Measurements from ENCODE around the gene STK17A.

STK17A gene

DNA sequence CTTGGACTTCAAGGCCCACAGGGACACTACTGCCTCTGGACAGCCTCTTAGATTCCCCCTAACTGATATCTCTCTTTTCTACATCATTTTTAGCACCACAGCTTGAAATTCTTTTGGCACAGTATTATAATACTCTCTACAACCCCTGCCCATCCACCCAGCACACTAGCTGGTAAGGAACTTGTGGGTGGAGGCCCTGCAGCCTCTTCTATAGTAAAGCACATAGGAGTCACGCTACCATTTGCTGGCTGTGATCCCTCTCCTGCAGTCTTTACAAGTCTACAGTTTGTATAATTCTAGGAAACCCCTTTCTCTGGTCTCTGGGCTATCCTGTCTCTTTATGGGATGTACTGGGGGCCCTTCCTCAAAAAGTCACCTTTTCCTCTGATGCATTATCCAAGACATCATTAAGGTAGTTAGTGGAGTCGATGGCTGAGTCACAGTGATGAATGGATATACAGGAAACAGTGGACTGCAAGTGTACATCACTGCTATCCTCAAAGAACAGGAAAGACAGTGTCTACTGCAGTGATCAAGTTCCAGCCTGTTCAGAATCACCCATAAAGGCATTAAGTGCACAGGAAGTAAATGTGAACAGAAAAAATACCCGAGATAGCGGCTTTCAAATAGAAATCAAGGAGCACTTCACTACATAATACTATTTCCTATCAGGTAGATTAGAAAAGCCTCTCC, 54.4 kb downstream of the STK17A start:
- peak; percentile 45 for DNase-seq

DNA sequence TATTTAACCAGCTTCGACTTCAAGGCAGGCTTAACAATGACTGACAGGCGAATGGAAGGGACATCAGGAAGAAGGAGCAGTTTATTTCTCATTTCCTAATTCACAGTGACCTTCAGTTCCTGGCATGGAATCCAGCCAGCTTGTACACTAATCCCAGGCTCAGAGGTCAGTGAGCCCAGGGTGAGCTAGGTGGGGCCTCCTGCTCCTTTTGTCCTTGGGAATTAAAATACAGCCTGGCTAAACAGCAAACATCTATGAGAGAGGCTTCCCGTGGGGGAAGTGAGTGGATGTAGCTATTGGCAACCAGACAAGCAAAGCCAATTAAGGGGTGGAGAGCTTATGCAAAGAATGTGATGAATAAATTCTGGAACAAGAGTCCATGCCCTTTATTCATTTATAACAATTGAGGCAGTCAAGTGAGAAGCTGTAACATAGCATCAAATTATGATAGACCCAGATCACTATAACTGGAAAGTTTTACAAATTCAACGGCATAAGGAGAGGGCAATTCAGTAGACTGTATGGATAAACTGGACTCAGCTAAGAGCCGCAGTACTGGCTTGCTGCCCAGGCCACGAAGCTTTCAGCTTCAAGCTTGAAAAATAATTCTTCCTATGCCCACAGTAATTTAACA, 57.1 kb downstream of the STK17A start:
- DNase-seq = peak; percentile 66

DNA sequence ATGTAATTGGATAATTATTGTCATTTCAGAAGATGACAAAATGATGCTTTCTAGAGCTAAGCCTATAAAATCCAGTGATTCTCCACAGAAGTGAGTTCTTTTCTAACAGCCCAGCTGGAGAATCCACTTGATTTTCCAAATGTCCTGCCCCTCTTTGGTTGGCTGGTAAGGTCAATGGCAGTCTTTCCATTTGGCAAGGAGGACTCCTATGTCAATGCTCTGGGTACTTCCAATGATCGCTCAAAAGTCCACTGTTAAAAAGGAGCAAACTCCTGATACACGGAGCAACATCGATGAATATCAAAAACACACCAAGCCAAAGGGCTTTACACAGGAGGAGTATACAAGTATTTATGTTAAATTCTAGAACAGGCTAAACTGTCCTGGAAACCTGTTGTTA, 57.8 kb downstream of the STK17A start:
- DNase-seq = no peak

DNA sequence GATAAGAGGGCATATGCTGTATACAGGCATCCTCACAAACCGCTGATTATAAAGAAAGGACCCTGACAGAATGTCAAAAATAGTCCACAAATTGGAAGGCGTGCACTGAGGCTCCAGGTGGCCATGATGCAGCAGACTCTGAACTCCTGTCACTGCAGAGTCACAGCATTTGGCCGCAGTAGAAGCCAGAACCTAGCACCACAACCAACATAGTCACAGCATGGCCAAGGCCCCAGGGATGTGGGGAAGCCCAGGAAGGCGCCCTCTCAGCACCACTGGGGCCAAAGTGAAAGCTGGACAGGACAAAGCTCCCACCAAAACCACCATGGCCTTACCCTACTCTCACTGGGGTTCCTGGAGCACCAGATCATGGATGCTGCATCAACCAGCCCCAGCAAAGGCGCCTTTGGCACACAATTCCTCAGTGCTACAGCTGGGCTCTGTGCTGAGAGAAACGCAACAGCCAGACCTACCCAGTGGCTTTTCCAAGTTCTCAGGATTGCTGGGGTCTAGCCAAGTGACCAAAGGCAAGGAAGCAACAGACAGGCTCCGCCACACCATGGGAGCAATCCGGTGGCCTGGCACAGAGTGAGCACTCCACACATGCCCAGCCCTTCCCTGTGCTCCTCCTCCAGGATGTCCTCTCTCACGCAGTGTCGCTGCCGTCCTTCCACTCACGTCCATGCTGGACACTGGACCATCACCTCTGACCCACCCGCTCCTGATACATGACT, 60.2 kb downstream of the STK17A start:
- DNase-seq = no peak

DNA sequence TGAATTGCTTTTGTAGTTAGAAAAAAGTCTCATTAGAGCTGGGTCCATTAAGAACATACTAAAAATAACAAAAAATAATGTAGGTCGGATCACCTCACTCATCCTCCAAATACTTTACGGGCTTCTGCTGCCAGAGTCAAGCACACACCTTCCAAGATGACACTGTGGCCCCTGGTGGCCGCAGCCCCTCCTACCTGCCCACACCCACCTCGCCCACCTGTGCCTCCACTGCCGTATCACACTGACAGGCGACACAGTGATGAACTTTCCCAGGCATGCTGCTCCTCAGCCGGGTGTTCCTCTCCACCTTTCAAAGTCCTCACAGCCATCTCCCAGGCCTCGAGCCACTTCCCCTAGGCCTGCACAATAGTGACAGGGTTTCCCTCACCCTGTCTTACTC, 60.9 kb downstream of the STK17A start:
- no peak for DNase-seq

DNA sequence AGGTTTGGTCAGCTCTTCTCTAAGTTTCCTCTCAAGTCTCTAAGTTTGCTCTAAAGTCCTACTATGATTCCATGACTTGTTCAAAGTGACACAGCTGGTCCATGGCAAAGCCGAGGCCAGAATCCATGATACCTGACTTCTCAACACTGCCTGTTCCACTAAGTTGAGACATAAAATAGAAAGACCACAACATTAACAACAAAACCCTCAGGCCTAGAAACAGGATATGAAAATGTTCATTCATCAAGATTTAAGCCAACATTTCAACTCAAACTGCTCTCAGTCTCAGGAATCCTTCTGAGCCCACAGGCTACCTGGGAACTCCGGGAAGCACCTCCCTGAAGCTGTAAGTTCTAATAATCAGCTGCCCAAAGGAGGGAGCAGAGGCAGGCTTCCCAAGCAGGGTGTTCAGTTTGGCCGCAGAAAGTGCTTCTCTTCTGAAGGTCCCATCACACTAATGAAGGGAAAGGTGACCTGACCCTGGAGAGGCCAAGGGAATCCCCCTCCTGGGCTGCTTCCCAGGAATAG, 62.9 kb downstream of the STK17A start:
- DNase-seq = no peak

DNA sequence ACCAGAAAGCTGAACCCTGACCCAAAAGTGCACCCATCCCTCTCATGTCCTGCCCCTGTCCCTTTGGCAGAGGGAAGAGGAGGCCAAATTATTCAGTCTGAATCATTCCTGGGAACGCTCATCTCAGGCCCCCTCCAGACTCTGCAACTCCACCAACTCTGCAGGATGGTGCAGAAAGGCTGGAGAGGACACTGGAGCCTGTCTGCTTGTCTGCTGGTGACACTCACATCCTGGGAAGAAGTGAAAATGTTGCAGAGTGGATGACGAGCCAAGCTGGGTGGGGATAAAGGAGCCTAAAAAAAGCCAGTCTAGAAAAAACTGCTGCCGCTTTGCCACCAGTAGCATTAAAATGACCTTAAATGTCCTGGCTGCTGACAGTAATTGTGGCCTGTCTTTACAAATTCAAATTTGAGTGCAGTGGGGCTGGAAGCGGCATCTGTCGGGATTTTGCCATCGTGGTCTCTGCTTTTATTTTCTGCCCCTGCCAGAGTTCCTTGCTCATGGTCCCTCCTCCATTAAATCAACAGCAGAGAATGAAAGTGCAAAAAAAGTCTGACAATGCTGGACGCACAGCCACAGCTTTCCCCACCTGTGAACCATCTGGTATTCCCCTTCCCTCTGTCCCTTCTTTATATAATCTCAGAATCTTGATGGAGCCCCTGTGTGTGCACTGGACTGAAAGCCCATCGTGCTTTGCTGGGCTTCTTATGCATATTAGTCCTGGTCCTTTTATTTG, 63.9 kb downstream of the STK17A start:
- peak; percentile 64 for DNase-seq

DNA sequence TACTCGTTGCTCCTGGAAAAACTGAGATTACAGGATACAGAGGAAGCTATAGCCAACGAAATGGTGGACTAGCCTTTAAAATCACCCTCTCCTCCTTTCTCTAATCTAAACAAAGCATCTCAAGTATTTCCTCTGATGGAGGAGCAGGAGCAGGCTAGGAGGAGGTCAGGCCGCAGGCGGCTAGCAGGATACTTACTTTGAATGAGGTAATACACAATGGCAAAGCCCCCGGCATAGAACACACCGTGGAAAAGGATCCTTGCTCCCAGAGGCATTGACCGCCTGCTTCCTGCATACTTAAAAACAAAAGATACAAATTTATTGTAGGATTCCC, 64.4 kb downstream of the STK17A start:
- peak; percentile 71 for DNase-seq

DNA sequence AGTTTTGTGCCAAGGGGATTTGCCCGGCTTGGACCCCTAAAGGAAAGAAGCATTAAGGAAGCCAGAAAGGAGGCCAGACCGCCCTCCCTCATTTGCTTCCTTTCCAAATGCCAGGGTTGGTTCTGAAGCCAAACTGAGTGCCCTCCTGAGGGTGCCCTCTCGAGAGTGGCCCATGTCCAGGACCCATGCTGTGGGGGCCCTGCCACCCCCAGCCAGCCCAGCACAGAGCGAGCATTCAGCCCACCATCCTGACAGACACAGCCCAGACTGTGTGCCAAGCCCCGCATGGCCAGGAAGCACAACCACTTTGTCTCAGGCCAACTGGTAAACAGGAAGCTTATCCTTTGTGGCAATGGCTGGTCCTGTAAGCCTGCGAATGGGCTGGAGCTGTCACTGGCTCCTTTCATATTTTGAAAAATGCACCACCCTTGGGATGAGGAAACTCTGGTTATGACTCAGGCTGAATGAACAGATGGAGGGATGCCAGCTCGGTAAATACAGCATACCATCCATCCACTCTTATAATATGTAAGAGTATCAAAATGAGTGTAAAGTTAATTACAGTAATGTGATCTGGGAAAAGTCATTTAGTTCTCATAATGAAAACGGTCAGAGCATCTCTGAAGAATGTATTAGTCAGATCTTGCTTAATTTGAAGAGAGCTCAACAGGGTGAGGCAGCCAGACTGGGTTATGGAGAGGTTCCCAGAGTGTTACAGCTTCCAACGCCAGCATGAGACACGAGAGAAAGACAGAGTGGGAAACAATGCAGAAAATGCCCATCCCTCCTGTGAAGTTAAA, 65.0 kb downstream of the STK17A start:
- DNase-seq = peak; percentile 100

DNA sequence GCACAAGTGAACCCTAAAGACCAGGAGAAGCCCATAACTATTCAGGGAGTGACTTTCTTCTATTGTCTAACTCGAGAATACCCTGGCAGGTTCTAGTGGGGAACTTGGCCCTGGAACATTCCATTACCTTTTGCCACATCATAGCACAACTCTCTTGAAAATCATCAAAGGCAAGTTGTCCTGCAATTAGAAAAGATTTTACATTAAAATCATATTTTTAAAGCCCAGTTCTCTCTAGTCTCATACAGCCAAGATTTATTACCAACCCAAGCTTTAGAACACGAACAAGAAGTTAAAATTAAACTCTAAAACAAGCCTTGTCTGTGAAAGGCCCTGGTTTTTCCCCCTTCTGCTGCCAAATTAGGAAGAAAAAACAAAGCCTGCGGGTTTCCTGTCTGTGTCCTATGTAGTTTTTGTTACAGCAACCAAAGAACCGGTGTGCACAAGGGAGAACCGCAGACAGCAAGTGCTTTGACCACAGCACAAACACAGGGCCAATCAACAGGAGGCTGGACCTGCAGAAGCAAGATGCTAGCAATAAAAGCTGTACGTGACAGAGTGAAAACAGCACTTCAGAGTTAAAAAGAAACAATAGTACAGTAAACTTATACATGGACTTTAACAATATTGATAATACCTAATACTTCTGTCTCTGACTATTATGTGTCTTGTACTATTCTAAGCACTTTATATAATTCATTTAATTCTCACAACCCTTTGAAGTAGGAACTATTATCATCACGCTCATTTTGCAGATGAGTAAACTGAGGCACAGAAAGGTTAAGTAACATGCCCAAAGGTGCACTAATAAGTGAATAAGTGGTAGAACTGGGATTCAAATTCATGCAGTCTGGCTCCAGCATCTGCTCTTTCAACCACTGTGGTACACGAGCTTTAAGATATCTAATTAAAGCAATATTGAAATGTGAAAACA, 65.8 kb downstream of the STK17A start:
- peak; percentile 84 for DNase-seq

DNA sequence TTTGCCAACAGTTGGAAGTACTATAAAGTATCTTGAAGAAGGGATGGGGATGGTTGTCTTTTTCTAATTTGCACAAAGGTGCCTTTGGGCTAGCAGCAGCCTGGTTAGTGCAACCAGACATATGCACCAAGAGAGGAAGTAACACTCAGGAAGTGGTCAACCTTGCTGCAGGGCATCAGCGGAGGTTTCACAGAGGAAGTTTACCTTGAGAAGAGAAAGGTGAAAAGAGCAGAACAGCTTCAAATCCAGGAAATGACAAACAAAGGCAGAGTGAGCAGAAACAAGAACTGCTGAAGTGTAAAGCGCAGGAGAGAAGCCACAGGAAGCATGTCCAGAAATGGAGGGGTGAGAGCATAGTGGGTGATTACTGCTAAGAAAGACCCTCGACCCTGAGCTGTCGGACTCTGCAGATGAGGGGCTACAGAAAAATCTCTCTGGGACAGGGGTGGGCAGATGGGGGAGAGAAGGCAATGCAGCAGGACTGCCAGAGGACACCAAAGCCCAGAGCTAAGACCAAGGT, 66.9 kb downstream of the STK17A start:
- DNase-seq = peak; percentile 40

DNA sequence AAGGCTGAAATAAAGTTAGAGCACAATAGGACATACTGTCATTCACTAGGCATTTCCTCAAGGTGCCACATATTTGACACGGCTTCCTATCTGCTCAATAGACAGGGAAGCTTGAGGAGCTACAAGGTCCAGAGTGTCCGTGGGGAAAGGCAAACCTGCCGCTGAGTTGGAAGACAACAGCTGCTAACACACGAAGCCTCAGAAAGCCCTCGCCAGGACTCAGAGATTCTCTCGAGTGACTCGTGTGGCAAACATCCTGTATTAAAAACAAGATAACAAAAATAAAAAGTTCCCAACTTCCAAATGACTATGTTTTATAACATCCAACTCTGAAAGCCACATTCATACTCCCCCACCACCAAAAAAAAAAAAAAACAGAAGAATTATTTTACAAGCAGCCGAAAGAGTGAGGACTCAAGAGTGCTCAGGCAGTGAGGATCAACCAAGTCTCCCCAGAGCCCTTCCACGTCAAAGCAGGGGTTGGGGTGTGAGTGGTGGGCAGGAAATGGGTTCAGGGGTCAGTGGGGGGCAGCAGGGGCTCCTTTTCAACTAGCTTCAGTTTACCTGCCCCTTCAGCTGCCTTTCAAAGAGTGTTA, 67.6 kb downstream of the STK17A start:
- DNase-seq = peak; percentile 84

DNA sequence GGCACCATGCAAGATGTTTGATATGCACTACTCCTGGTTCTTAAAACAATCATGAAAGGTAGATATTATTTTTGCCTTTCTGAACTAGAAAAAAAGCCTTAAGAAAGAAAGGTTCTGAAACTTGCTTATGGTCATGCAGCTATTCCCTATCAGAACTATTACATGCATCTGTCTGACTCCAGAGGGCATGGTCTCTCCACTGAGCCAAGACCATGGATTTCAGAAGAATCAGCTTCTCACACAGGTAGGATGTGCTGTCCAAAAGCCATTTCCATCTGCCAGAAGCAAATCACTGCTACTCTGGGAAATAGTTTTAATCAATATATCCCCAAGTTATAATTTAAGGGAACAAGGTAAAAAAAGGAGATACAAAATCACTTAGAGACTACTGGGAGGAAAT, 69.5 kb downstream of the STK17A start:
- DNase-seq = no peak

DNA sequence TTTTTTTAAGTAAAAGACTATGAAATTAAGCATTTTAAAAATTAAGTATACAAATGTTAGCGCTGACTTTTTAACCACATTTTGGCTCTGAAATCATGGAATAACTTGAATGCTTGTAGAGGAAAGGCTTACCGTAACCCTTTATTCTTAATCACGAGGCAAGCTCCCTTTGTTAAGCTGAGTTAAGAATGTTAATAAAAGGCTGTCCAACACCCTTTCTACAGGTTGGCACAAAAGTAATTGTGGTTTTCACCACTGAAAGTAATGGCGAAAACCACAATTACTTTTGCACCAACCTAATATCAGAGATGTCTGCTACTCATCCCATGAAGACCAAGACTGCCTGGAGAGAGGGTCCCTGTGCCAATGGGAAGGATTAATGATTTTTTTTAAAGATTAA, 70.6 kb downstream of the STK17A start:
- DNase-seq = no peak

DNA sequence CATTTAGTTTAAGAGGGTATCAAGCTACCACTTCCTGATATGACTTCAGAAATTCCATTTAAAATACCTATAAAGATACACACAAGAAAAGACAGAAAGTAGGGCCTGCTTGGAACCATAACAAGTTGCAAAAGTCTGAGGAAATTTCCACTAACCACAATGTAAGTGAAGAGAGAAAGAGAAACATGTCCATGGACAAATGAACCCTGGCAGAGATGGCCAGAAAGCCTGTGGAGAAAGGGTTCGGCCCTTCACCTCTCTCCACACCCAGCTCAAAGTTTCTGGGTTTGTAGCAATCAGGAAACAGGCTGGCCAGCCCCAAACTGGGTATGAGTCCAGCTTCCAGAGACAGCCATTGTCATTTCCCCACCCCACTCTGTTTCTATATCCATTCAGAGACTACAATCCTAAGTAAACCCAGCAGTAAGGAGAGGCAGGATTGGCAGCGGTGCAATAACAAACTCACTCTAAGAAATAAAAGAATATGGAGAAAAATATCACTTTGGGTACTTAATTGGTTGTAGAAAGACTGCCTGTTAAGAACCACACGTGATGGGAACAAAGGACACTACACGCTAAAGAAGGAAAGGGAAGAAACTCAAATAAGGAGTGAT, 71.1 kb downstream of the STK17A start:
- DNase-seq = no peak

DNA sequence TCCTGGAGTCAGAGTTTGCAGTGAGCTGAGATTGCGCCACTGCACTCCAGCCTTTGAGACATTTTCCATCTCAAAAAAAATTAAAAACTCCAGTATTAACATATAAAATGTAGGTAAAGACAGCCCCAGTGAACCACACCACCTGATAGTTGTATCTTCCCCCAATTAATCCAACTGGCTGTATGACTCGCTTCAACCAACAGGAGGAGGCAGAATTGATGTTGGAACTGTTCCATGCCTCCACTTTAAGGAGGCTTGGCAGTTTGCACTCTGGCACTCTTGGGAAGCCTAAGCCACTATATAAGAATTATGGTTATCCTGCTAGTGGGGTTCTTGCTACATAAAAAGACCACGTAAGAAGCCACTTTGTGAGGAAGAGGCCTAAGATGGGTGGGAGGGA, 72.7 kb downstream of the STK17A start:
- no peak for DNase-seq

DNA sequence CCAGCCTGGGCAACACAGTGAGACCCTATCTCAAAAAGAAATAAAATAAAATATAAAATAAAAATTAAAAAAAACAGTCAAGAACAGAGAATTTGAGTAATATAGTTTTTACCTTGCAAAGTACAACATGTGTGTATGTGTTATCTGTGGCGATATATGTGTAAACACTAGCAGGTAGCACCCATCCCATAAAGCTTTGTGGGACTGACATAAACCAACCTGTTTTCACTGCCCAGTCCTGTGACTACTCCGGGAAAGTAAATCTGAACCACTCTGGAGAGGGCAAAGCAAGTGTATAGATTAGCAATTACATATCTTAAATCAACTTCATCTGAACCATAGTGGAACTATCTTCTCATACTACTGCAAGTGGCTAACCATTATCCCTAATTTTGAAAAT, 74.1 kb downstream of the STK17A start:
- DNase-seq = no peak

DNA sequence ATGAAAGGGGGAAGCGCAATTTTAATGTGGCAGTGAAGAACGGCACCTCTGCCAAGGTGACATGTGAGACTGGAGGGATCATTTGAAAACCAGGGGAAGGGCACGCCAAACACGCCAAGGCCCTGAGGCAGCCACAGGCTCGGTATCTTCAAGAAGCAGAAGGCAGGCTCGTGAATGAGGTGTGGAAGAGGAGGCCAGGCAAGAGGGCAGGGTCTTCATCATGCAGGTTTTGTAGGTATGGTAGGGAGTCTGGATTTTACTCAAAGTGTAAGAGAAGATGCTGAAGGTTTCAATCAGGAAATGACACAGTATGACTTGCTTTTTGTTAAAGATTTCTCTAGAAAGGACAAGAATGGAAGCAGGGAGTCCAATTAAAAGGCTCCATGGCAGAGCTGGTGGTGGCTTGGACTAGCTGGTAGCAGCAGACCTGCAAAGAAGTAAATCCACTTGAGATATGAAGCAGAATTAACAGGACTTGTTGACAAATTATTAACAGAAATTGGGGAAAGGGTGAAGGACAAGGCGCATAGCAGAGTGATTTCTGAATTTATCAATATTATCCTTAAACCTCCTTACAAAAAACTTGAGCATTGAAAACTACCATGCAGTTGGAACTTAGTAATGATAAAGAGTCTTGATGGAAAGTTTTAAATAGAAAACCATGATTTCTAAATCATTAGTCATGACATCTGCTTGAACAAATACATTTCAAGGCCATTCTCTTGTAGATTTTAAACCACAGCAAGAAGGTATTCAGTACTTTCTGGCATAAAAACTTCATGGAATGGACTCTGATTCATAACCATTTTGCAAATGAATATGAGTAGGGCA, 76.0 kb downstream of the STK17A start:
- peak; percentile 95 for DNase-seq

DNA sequence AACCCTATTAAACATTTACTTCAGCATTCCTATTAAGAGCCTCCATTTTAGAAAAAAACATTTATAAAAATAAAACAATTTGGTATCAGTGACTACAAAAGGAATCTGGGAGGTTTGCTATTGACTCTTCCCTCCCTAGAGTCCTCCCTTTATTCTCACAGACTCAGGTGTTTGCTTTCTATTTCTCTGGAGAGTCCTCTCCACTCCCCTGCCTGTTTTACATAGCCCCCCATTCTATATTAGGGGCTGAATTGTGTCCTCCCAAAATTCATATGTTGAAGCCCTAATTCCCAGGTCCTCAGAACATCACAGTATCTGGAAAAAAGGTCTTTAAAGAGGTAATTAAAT, 76.6 kb downstream of the STK17A start:
- no peak for DNase-seq
